Thyroid gland (tissue), 4 donors: ENCODE measurements around the gene TNRC18. TPM values are rescaled to one million over a fixed set of nuclear protein-coding genes. Genes with fewer than 3 reads are reported as not detected.
A peak's percentile ranks its signal among the peaks of the same experiment; 100 is the strongest.
"Not testable (repeated sequence)": the region's sequence is repeated elsewhere in the genome, so short reads cannot be mapped to it uniquely, and the experiment has no call there.

ENCODE experiments used
- DNase-seq, 2 donors: peaks; one replicate each; pipeline ENCODE4 v3.0.0-alpha.2; 2019
- H3K27ac ChIP-seq, 3 donors: fragments of 200-600 bp; sonication (generic); 1 replicate in 2 of 3; 2 replicates in 1 of 3; pipeline ENCODE4 v1.5.1; 2016 to 2019; ENCODE audit warnings: mild to moderate bottlenecking in 1 of 3, moderate library complexity in 1 of 3
- H3K27me3 ChIP-seq: fragments of 200-600 bp; sonication (generic); one replicate; pipeline ENCODE4 v1.5.1; 2019
- H3K36me3 ChIP-seq, 2 donors: fragments of 200-600 bp; sonication (generic); one replicate each; pipeline ENCODE4 v1.5.1; 2016 to 2019
- H3K4me1 ChIP-seq, 2 donors: fragments of 200-600 bp; sonication (generic); one replicate each; pipeline ENCODE4 v1.5.1; 2017 to 2019
- H3K4me3 ChIP-seq, 3 donors: fragments of 200-600 bp; sonication (generic); replicated peaks in 1 of 3; 1 replicate in 2 of 3; 2 replicates in 1 of 3; pipeline ENCODE4 v1.5.1; 2016; ENCODE audit warnings: mild to moderate bottlenecking in 1 of 3
- H3K9me3 ChIP-seq: fragments of 200-600 bp; sonication (generic); one replicate; pipeline ENCODE4 v1.5.1; 2017
- CTCF ChIP-seq, 6 experiments: fragments of 200-600 bp in 3 of 6; fragments of 450-650 bp in 3 of 6; sonication (generic) in 3 of 6; IDR thresholded peaks; one replicate each; pipeline ENCODE4 v1.5.1; 2016 to 2019; ENCODE audit warnings: antibody characterized with exemption in 6 of 6, mild to moderate bottlenecking in 2 of 6, inconsistent platforms in 1 of 6, moderate library complexity in 1 of 6
- POLR2A ChIP-seq, 2 donors: fragments of 450-650 bp; IDR thresholded peaks; one replicate each; pipeline ENCODE4 v1.6.1; 2017; ENCODE audit warnings: antibody characterized with exemption in 2 of 2, mild to moderate bottlenecking in 2 of 2, moderate library complexity in 1 of 2
- WGBS, 2 donors: methylation state at CpG; one replicate each; pipeline ENCODE4 v1.1.5; 2017; 5-methylcytosine and 5-hydroxymethylcytosine counted together
- intact Hi-C: fragments of 100-400 bp; cut with DNase I; formaldehyde crosslinking; loops from one replicate; pipeline ENCODE4 v1.15.1; 2023
- total RNA-seq, 4 donors: library from RNA; depleted of rRNA; stranded (reverse); fragments of >200 nt; gene quantifications; one replicate each; pipeline ENCODE4 v1.2.3, GENCODE V29; 2016

TNRC18 gene
- total RNA-seq: 100 to 1,000 TPM in 2 of 4 donors, 10 to 100 TPM in 2; 47.0 to 173 (median 94.8) TPM

GRCh38 chr7:5423306-5423975 lies at the start of gene TNRC18:
TNRC18 (minus strand) TSS chr7:5423834; CDS start chr7:5421246, 2,588 bp downstream.
- Histone ChIP-seq H3K4me1 (peaks cover 12 to 18% of the 10 kb centered on the region in 2 donors), H3K9me3 (no peaks in the 10 kb centered on the region), H3K27ac (peak within 1 kb of the TSS; percentile 100), H3K4me3 (peak within 1 kb of the TSS; percentile 68 to 99 (median 99)), H3K36me3 (no peaks in the 10 kb centered on the region), H3K27me3 (no peaks in the 10 kb centered on the region)
- intact Hi-C loops: no loop called here
- 0% methylated on average over 38 to 46 of the region's 67 CpGs for WGBS, 2 donors
- peak; percentile 47 to 51 for DNase-seq
- TF ChIP-seq POLR2A (IDR thresholded peaks at IDR 0.05) (peak in 1 of 2 donors; percentile 78), CTCF (IDR thresholded peaks at IDR 0.05) (no peak)

GRCh38 chr7:5472432-5473315 lies 49.0 kb upstream of the TNRC18 start:
- intact Hi-C loops: no loop called here
- TF ChIP-seq CTCF (IDR thresholded peaks at IDR 0.05) (no peak), POLR2A (IDR thresholded peaks at IDR 0.05) (no peak)
- H3K36me3 ChIP-seq: no peaks in the 10 kb centered on the region
- H3K4me1 ChIP-seq: peaks cover under 1 to 1% of the 10 kb centered on the region in 2 donors
- 90 to 95% methylated on average over 13 to 19 of the region's 20 CpGs for WGBS, 2 donors
- no peak overlapping the region for H3K4me3 ChIP-seq
- H3K27me3 ChIP-seq: no peaks in the 10 kb centered on the region
- no peak for DNase-seq
- no peaks in the 10 kb centered on the region for H3K9me3 ChIP-seq
- H3K27ac ChIP-seq: no peak overlapping the region

GRCh38 chr7:5471623-5472022 lies 48.0 kb upstream of the TNRC18 start:
- intact Hi-C loops, DNase-seq: not testable (repeated sequence)
- 86 to 91% methylated on average over 13 to 14 of the region's 14 CpGs for WGBS, 2 donors

GRCh38 chr7:5470816-5471215 lies 47.2 kb upstream of the TNRC18 start:
- no peak for TF ChIP-seq CTCF (IDR thresholded peaks at IDR 0.05)
- TF ChIP-seq POLR2A (IDR thresholded peaks at IDR 0.05): no peak
- no peak overlapping the region for H3K4me3 ChIP-seq
- H3K9me3 ChIP-seq: no peaks in the 10 kb centered on the region
- intact Hi-C loops: no loop called here
- H3K36me3 ChIP-seq: no peaks in the 10 kb centered on the region
- H3K27ac ChIP-seq: no peak overlapping the region
- 60 to 73% methylated on average over 1 to 11 of the region's 22 CpGs for WGBS, 2 donors
- no peaks in the 10 kb centered on the region for H3K4me1 ChIP-seq
- H3K27me3 ChIP-seq: no peaks in the 10 kb centered on the region
- peak; percentile 62 to 71 for DNase-seq

More at GRCh38 chr7:5471623-5472022, 48.0 kb upstream of the TNRC18 start:
- not testable (repeated sequence) for H3K9me3 ChIP-seq, H3K27me3 ChIP-seq, H3K4me3 ChIP-seq, H3K4me1 ChIP-seq, H3K36me3 ChIP-seq, H3K27ac ChIP-seq

- H3K36me3 ChIP-seq: no peaks in the 10 kb centered on the region
- H3K4me3 ChIP-seq: no peak overlapping the region
- no peak for DNase-seq
- TF ChIP-seq CTCF (IDR thresholded peaks at IDR 0.05): no peak
- TF ChIP-seq POLR2A (IDR thresholded peaks at IDR 0.05): no peak
- WGBS, 2 donors: 71 to 89% methylated on average over 9 to 15 of the region's 15 CpGs
- intact Hi-C loops: no loop called here
- H3K4me1 ChIP-seq: no peaks in the 10 kb centered on the region
- no peaks in the 10 kb centered on the region for H3K27me3 ChIP-seq
- H3K9me3 ChIP-seq: no peaks in the 10 kb centered on the region
- H3K27ac ChIP-seq: no peak overlapping the region
Observed at GRCh38 chr7:5470167-5470532, 46.5 kb upstream of the TNRC18 start.
